MCF 10A (cell line): Measurements from ENCODE around the gene B3GNT7. TPM values are rescaled to one million over a fixed set of nuclear protein-coding genes. Genes with fewer than 3 reads are reported as not detected.
"Not testable (repeated sequence)": the region's sequence is repeated elsewhere in the genome, so short reads cannot be mapped to it uniquely, and the experiment has no call there.

Experiments used
- BruUV-seq: library from RNA; stranded (reverse); fragments of 400-500 nt; replicated peaks from 2 replicates; lab custom pipeline; 2021; lab: Mats Ljungman, UMichigan
- CTCF ChIA-PET: fragments of 300-600 bp; sonication (Branson Sonifier 250); formaldehyde crosslinking; extraction: SDS; loops from one replicate; lab custom pipeline; 2021; ENCODE audit warnings: antibody characterized with exemption, inconsistent platforms; lab: Yijun Ruan, JAX
- POLR2A ChIA-PET: fragments of 300-600, 350-650 bp; sonication (Branson Sonifier 250); formaldehyde crosslinking; extraction: SDS; loops from one replicate; lab custom pipeline; 2020; ENCODE audit warnings: antibody characterized with exemption, inconsistent platforms; lab: Yijun Ruan, JAX
- DNase-seq: peaks from one replicate; pipeline ENCODE4 v3.0.0-alpha.2; 2018; ENCODE audit not compliant: unreplicated experiment
- H3K27ac Mint-ChIP-seq: one replicate; pipeline ENCODE4 v1.8.0; 2022; ENCODE audit warnings: mild to moderate bottlenecking, low read depth, mixed read lengths; ENCODE audit not compliant: unreplicated experiment
- H3K27me3 Mint-ChIP-seq: one replicate; pipeline ENCODE4 v1.8.0; 2022; ENCODE audit warnings: mixed read lengths; ENCODE audit not compliant: insufficient read depth, unreplicated experiment
- H3K36me3 Mint-ChIP-seq: one replicate; pipeline ENCODE4 v1.8.0; 2022; ENCODE audit warnings: mild to moderate bottlenecking, moderate library complexity, mixed read lengths; ENCODE audit not compliant: insufficient read depth, unreplicated experiment
- H3K4me1 Mint-ChIP-seq: one replicate; pipeline ENCODE4 v1.8.0; 2022; ENCODE audit warnings: mixed read lengths; ENCODE audit not compliant: insufficient read depth, unreplicated experiment
- H3K4me3 Mint-ChIP-seq: one replicate; pipeline ENCODE4 v1.8.0; 2022; ENCODE audit warnings: mild to moderate bottlenecking, moderate library complexity, mixed read lengths; ENCODE audit not compliant: unreplicated experiment
- H3K9me3 Mint-ChIP-seq: one replicate; pipeline ENCODE4 v1.8.0; 2022; ENCODE audit warnings: mixed read lengths; ENCODE audit not compliant: unreplicated experiment
- CTCF ChIP-seq: fragments of 200-600 bp; IDR thresholded peaks from one replicate; pipeline ENCODE4 v1.8.0; 2022; ENCODE audit warnings: antibody characterized with exemption, mild to moderate bottlenecking; ENCODE audit not compliant: unreplicated experiment
- intact Hi-C: fragments of 100-400 bp; cut with micrococcal nuclease; formaldehyde crosslinking; loops from 2 replicates; pipeline ENCODE4 v1.14.1; 2022
- total RNA-seq: library from RNA; stranded (reverse); gene quantifications from 2 replicates; pipeline ENCODE4 v1.2.3, GENCODE V29; 2022

Gene B3GNT7
- total RNA-seq, 1 experiment from 2014 or later = not detected

GRCh38 chr2:231405601-231406367, 10.3 kb downstream of the B3GNT7 start:
- H3K4me3 Mint-ChIP-seq, H3K9me3 Mint-ChIP-seq, H3K36me3 Mint-ChIP-seq, BruUV-seq, H3K27ac Mint-ChIP-seq, POLR2A ChIA-PET, H3K27me3 Mint-ChIP-seq, DNase-seq, H3K4me1 Mint-ChIP-seq: not testable (repeated sequence)
- TF ChIP-seq CTCF = peak; percentile 60
- intact Hi-C loops = loop anchor here (1.0 kb wide), 1 partner anchor 178 kb away; no protein-coding TSS in a partner anchor
- CTCF ChIA-PET = interaction anchor here (0.6 to 9.9 kb wide), 27 partner anchors 11 to 1609 kb away, joined by 3 to 156 read pairs (median 4); no protein-coding TSS in a partner anchor

DNA sequence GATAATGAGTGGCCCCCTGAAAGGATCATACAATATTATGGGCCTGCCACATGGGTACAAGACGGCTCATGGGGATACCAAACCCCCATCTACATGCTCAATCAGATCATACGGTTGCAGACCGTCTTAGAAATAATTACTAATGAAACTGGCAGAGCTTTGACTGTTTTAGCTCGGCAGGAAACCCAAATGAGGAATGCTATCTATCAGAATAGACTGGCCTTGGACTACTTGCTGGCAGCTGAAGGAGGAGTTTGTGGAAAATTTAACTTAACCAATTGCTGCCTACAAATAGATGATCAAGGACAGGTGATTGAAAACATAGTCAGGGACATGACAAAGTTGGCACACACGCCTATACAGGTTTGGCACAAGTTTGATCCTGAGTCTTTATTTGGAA, 12.2 kb downstream of the B3GNT7 start:
- H3K36me3 Mint-ChIP-seq, DNase-seq, H3K9me3 Mint-ChIP-seq, H3K4me3 Mint-ChIP-seq, BruUV-seq, H3K27me3 Mint-ChIP-seq, H3K4me1 Mint-ChIP-seq, H3K27ac Mint-ChIP-seq, intact Hi-C loops: not testable (repeated sequence)
- ChIA-PET CTCF (interaction anchor here (0.6 to 9.9 kb wide), 11 partner anchors 15 to 558 kb away, joined by 3 to 156 read pairs (median 4); no protein-coding TSS in a partner anchor), POLR2A (interaction anchor here (0.8 kb wide), 1 partner anchor 181 kb away, joined by 3 read pairs; no protein-coding TSS in a partner anchor)

DNA sequence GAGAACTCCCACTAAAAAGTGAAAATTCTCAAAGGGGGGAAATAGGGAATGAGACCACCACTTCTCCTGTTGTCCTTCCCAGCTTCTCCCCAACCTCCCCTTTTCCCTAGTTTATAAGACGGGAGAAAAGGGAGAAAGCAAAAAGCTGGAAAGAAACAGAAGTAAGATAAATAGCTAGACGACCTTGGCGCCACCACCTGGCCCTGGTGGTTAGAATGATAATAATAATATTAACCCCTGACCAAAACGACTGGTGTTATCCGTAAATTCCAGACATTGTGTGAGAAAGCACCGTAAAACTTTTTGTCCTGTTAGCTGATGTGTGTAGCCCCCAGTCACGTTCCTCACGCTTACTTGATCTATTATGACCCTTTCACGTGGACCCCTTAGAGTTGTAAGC, 12.8 kb downstream of the B3GNT7 start:
- BruUV-seq, H3K9me3 Mint-ChIP-seq, H3K27me3 Mint-ChIP-seq, DNase-seq, H3K36me3 Mint-ChIP-seq, H3K27ac Mint-ChIP-seq, H3K4me3 Mint-ChIP-seq, intact Hi-C loops, H3K4me1 Mint-ChIP-seq: not testable (repeated sequence)
- ChIA-PET POLR2A (interaction anchor here (0.8 kb wide), 1 partner anchor 181 kb away, joined by 3 read pairs; no protein-coding TSS in a partner anchor), CTCF (interaction anchor here (1.1 to 9.9 kb wide), 8 partner anchors 9 to 305 kb away, joined by 3 to 156 read pairs (median 8); no protein-coding TSS in a partner anchor)

DNA sequence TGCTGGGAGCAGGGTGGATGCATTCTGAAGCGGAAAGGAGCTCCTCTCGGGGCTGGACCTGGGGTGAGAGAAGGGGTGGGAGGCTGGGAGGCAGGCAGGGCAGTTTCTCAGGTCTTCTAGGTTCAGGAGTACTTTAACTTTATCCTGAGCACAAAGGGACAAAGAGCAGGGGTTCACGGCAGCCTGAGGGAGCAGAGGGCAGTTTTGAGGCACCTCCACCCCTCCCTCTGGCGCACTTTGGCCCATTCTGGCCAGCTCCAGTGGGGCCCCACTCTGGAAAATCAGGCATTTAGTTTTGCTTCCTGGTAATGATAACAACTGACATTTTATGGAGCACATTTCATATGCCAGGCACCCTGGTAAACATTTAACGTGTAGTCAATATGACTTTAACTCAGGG, 14.3 kb downstream of the B3GNT7 start:
- no TSS peak for BruUV-seq
- POLR2A ChIA-PET = no interaction called here
- no peak overlapping the region for H3K27ac Mint-ChIP-seq
- no peak for DNase-seq
- CTCF ChIA-PET = interaction anchor here (0.7 to 9.9 kb wide), 3 partner anchors 10 to 195 kb away, joined by 3 to 156 read pairs (median 16); no protein-coding TSS in a partner anchor
- TF ChIP-seq CTCF = no peak
- no peaks in the 10 kb centered on the region for H3K27me3 Mint-ChIP-seq
- no peak overlapping the region for H3K4me3 Mint-ChIP-seq
- intact Hi-C loops = no loop called here
- no peaks in the 10 kb centered on the region for H3K36me3 Mint-ChIP-seq
- H3K9me3 Mint-ChIP-seq = no peaks in the 10 kb centered on the region
- peaks cover 8% of the 10 kb centered on the region for H3K4me1 Mint-ChIP-seq
